Calu3 (cell line): Measurements from ENCODE around the gene DMRTC2. TPM values are rescaled to one million over a fixed set of nuclear protein-coding genes. Genes with fewer than 3 reads are reported as not detected.

ENCODE experiments used
- BruUV-seq: library from RNA; stranded (reverse); fragments of 400-500 nt; replicated peaks from 2 replicates; lab custom pipeline; 2021; lab: Mats Ljungman, UMichigan
- CTCF ChIA-PET: fragments of 300-600 bp; sonication (Branson Sonifier 250); formaldehyde crosslinking; loops from one replicate; lab custom pipeline; 2022; ENCODE audit warnings: antibody characterized with exemption; lab: Charles Lee
- DNase-seq: peaks from one replicate; pipeline ENCODE4 v3.0.0; 2022
- H3K27ac Mint-ChIP-seq: one replicate; pipeline ENCODE4 v1.8.0; 2022; ENCODE audit warnings: mixed read lengths; ENCODE audit not compliant: unreplicated experiment
- H3K27me3 Mint-ChIP-seq: one replicate; pipeline ENCODE4 v1.8.0; 2022; ENCODE audit warnings: mixed read lengths; ENCODE audit not compliant: unreplicated experiment
- H3K36me3 Mint-ChIP-seq: one replicate; pipeline ENCODE4 v1.8.0; 2022; ENCODE audit warnings: mild to moderate bottlenecking, moderate library complexity, mixed read lengths; ENCODE audit not compliant: insufficient read depth, unreplicated experiment
- H3K4me1 Mint-ChIP-seq: one replicate; pipeline ENCODE4 v1.8.0; 2022; ENCODE audit warnings: mild to moderate bottlenecking, low read depth, mixed read lengths; ENCODE audit not compliant: unreplicated experiment
- H3K4me3 Mint-ChIP-seq: one replicate; pipeline ENCODE4 v1.8.0; 2022; ENCODE audit warnings: mild to moderate bottlenecking, low read depth, moderate library complexity, mixed read lengths; ENCODE audit not compliant: unreplicated experiment
- H3K9me3 Mint-ChIP-seq: one replicate; pipeline ENCODE4 v1.8.0; 2022; ENCODE audit warnings: low read depth, mixed read lengths; ENCODE audit not compliant: unreplicated experiment
- intact Hi-C: fragments of 100-400 bp; cut with micrococcal nuclease; formaldehyde crosslinking; loops from one replicate; pipeline ENCODE4 v1.10.0; 2022; ENCODE audit not compliant: unreplicated experiment
- total RNA-seq: library from RNA; stranded (reverse); gene quantifications from 2 replicates; pipeline ENCODE4 v1.2.3, GENCODE V29; 2022
- TF ChIP-seq, protein P1 (sequence below): fragments of 200-600 bp; IDR thresholded peaks from one replicate; pipeline ENCODE4 v1.8.0; 2022; ENCODE audit warnings: antibody characterized with exemption; ENCODE audit not compliant: unreplicated experiment

The DMRTC2 gene
- total RNA-seq, 1 experiment from 2014 or later, result not detected

DNA sequence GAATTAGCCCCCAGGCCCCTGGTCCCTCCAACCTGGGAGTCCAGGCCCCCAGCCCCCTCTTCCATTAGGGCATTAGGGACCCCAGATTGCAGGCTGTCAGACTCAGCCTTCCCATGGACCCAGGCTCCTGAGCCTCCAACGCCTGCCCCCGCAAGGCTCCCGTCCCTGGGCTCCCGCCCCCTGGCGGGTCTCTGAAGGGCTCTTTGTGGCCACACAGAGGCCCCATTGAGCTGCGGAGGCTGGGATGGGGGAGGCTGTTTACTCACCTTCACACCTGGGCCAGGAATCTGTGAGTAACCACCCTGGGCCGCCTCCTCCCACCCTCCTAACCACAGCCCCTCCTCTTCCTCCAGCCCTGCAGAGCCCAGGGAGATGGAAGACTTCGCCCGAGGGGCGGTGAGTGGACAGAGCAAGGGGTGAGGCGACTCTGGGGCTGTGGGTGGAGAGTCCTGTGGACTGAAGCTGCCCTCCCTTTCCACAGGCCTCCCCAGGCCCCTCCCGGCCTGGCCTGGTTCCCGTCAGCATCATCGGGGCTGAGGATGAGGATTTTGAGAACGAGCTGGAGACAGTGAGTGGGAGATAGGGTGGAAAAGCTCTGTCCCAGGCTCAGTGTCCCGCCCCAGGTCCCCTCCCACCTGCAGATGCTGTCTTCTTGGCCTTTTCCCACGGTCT is 43.0 kb downstream of the DMRTC2 start:
- BruUV-seq, result no TSS peak
- DNase-seq, result peak; percentile 98
- intact Hi-C loops, result loop anchor here (2.0 kb wide), 2 partner anchors 17 to 47 kb away; no protein-coding TSS in a partner anchor
- CTCF ChIA-PET, result interaction anchor here (0.5 to 1.5 kb wide), 8 partner anchors 14 to 232 kb away, joined by 3 to 12 read pairs (median 4); partner anchors contain the start of gene RPS19
- Mint-ChIP-seq H3K4me1 (peaks cover 53% of the 10 kb centered on the region), H3K27ac (peak overlapping the region; percentile 45), H3K27me3 (peaks cover 3% of the 10 kb centered on the region), H3K4me3 (peak overlapping the region; percentile 17), H3K36me3 (peaks cover 57% of the 10 kb centered on the region), H3K9me3 (no peaks in the 10 kb centered on the region)
- TF ChIP-seq, protein P1, sequence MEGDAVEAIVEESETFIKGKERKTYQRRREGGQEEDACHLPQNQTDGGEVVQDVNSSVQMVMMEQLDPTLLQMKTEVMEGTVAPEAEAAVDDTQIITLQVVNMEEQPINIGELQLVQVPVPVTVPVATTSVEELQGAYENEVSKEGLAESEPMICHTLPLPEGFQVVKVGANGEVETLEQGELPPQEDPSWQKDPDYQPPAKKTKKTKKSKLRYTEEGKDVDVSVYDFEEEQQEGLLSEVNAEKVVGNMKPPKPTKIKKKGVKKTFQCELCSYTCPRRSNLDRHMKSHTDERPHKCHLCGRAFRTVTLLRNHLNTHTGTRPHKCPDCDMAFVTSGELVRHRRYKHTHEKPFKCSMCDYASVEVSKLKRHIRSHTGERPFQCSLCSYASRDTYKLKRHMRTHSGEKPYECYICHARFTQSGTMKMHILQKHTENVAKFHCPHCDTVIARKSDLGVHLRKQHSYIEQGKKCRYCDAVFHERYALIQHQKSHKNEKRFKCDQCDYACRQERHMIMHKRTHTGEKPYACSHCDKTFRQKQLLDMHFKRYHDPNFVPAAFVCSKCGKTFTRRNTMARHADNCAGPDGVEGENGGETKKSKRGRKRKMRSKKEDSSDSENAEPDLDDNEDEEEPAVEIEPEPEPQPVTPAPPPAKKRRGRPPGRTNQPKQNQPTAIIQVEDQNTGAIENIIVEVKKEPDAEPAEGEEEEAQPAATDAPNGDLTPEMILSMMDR, result peak; percentile 67

DNA sequence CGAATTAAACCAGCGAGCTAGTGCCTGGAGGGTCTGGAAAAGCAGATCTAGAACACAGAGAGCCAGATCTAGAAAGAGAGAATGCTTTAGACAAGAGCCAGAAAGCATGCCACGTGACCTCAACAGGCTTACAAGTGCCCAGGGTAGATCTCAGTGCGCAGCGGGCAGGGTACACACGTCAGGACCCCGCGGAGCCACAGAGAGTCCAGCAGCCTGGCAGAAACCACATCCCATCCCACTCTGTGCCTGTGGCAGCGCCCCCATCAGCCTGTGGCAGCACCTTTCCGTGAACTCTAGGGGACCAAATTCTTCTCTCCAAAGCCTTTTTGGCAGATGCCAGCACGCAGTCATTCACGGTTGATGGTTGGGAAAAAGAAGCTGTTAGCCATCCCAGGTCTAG is 44.1 kb downstream of the DMRTC2 start:
- BruUV-seq, result no TSS peak
- CTCF ChIA-PET, result interaction anchor here (1.5 kb wide), 1 partner anchor 69 kb away, joined by 5 read pairs; no protein-coding TSS in a partner anchor
- no peak overlapping the region for H3K27ac Mint-ChIP-seq
- H3K36me3 Mint-ChIP-seq, result peaks cover 49% of the 10 kb centered on the region
- no peak for DNase-seq
- peaks cover 52% of the 10 kb centered on the region for H3K4me1 Mint-ChIP-seq
- no peaks in the 10 kb centered on the region for H3K9me3 Mint-ChIP-seq
- intact Hi-C loops, result no loop called here
- no peaks in the 10 kb centered on the region for H3K27me3 Mint-ChIP-seq
- TF ChIP-seq, protein P1, result no peak
- H3K4me3 Mint-ChIP-seq, result no peak overlapping the region

DNA sequence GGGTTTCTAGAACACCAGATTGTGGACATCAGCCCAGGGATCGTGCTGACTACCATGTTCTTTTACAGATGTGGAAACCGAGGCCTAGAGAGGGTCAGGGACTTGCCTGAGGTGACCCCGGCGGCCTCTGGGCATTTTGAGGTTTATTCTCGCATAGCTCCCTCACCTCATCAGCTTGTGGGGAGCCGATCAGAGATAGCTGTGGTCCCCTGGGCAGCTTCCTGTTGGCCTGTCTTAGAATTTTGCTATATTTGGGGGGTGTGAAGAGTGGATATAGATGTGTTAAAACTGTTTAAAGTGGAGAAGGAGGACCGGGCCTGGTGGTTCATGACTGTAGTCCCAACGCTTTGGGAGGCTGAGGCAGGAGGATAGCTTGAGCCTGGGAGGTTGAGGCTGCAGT is 45.1 kb downstream of the DMRTC2 start:
- H3K36me3 Mint-ChIP-seq, result peaks cover 47% of the 10 kb centered on the region
- BruUV-seq, result no TSS peak
- intact Hi-C loops, result no loop called here

DNA sequence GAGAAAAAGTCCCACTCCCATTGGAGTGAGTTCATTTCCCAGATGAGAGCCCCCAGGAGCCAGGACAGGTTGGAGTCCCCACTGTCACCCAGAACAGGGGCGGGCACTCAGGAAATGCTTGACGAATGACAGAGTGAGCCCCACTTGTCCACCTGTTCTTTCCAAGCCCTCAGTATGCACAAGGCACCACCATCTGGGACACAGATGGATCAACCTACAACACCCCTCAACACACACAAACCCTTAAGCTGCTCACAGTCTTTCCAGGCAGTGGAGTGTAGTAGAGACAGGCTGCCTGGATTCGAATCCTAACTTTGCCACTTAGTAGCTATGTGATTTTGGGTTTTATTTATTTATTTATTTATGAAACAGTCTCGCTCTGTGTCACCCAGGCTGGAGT is 46.1 kb downstream of the DMRTC2 start:
- Mint-ChIP-seq H3K27ac (no peak overlapping the region), H3K4me1 (peaks cover 41% of the 10 kb centered on the region), H3K36me3 (peaks cover 45% of the 10 kb centered on the region), H3K9me3 (no peaks in the 10 kb centered on the region), H3K4me3 (no peak overlapping the region), H3K27me3 (no peaks in the 10 kb centered on the region)
- TF ChIP-seq, protein P1, result no peak
- CTCF ChIA-PET, result no interaction called here
- DNase-seq, result no peak
- intact Hi-C loops, result no loop called here
- BruUV-seq, result no TSS peak

More for the DNA sequence above, 45.1 kb downstream of the DMRTC2 start:
- no peak for DNase-seq
- Mint-ChIP-seq H3K9me3 (no peaks in the 10 kb centered on the region), H3K4me3 (no peak overlapping the region), H3K4me1 (peaks cover 50% of the 10 kb centered on the region), H3K27me3 (no peaks in the 10 kb centered on the region), H3K27ac (no peak overlapping the region)
- TF ChIP-seq, protein P1, result no peak
- CTCF ChIA-PET, result interaction anchor here (0.6 kb wide), 1 partner anchor 23 kb away, joined by 4 read pairs; no protein-coding TSS in a partner anchor
